ENCODE measurements around the gene ZBTB37. TPM values are rescaled to one million over a fixed set of nuclear protein-coding genes. Genes with fewer than 3 reads are reported as not detected.

The ZBTB37 gene
- total and polyA plus RNA-seq, 9 of the 15 experiments (the other 6 are each of a cell fraction or from before 2014, with no cell fraction given) = 1.3 to 13.9 (median 5.4) TPM

- intact Hi-C loops (cut with micrococcal nuclease) (no loop called here), in situ Hi-C loops (cut with MboI) (no loop called here)
- no peaks in the 10 kb centered on the region for H4K20me1 ChIP-seq (replicated peaks; ENCODE audit: control insufficient read depth, insufficient read depth, low read length)
- no TSS peak for BruUV-seq (replicated peaks)
- no peaks in the 10 kb centered on the region for H3K9me3 ChIP-seq (replicated peaks; ENCODE audit: control insufficient read depth, insufficient read depth, low read depth, low read length)
- H3K27me3 ChIP-seq (ENCODE audit: control insufficient read depth in 2 of 2, insufficient read depth in 2 of 2, low read length in 2 of 2) = no peaks in the 10 kb centered on the region
- TF ChIP-seq PKNOX1 (IDR thresholded peaks at IDR 0.05) = no peak
- no peak for TF ChIP-seq MEF2D (tag; conservative IDR thresholded peaks at IDR 0.05; ENCODE audit: low read depth)
- no peak for TF ChIP-seq GABPB1 (CRISPR knock-in tag; IDR thresholded peaks at IDR 0.05)
- TF ChIP-seq CTBP1 (IDR thresholded peaks at IDR 0.05; ENCODE audit: borderline replicate concordance) = 0 out of 2 replicates have a peak, but pooled peaks have one; percentile 32
- TF ChIP-seq TCF15 (CRISPR knock-in tag; IDR thresholded peaks at IDR 0.05) = no peak
- TF ChIP-seq ZNF77 (CRISPR knock-in tag; IDR thresholded peaks at IDR 0.05) = no peak
- 50% methylated on average over 4 of the region's 4 CpGs for WGBS (ENCODE audit: insufficient coverage, low coverage, missing lambda C conversion rate)
- 0 out of 4 replicates have a peak overlapping the region, but pooled peaks of 1 of the 2 experiments have one; percentile 12 for H3K9ac ChIP-seq (ENCODE audit: insufficient read depth in 1 of 2, low read depth in 2 of 2, low read length in 2 of 2)
- DNase-seq (ENCODE audit: extremely low read depth in 1 of 4, low spot score in 3 of 4) (no peak), FAIRE-seq (no peak), ATAC-seq (no peak; the same call in 2 of the 3 replicates)
- peaks cover 4 to 20% of the 10 kb centered on the region in 2 experiments; a peak in 4 of 5 replicates for H3K4me1 ChIP-seq (replicated peaks in 1 of 2; ENCODE audit: control insufficient read depth in 2 of 2, insufficient read depth in 2 of 2, low read length in 2 of 2)
- no peak overlapping the region for H3K4me3 ChIP-seq
- peak overlapping the region; percentile 23 for H2AFZ ChIP-seq (ENCODE audit: low read depth, low read length)
- CTCF ChIA-PET (ENCODE audit: low intra/inter-chr PET ratio) = no interaction called here
- no peak overlapping the region; the same call in 1 of the 2 replicates for H3K4me2 ChIP-seq (ENCODE audit: insufficient read depth, low read length)
- POLR2A ChIA-PET = interaction anchor here (0.7 to 4.0 kb wide), 4 partner anchors 28 to 225 kb away, joined by 3 to 16 read pairs (median 4); partner anchors contain the start of genes GAS5 and ZBTB37
- no peaks in the 10 kb centered on the region for H3K79me2 ChIP-seq (ENCODE audit: control insufficient read depth, insufficient read depth, low read length)
- no peak overlapping the region for H3K27ac ChIP-seq (ENCODE audit: extremely low read depth, low read depth, low read length)
- no peaks in the 10 kb centered on the region for H3K36me3 ChIP-seq (ENCODE audit: control insufficient read depth, insufficient read depth, low read length)
- no peaks in the 10 kb centered on the region for H3K9me1 ChIP-seq (ENCODE audit: control insufficient read depth, insufficient read depth, low read length)
These were observed 48.5 kb downstream of the ZBTB37 start for GRCh38 chr1:173916667-173917066.

Measured in K562 (cell line).